Left ventricle myocardium inferior (tissue), 1 donor: ENCODE data around the gene SEPHS2. TPM values are rescaled to one million over a fixed set of nuclear protein-coding genes. Genes with fewer than 3 reads are reported as not detected.

Experiments used
- DNase-seq: peaks from one replicate; pipeline ENCODE4 v3.0.0-alpha.2; 2020
- H3K27ac ChIP-seq: fragments of 200-600 bp; replicated peaks from 2 replicates; pipeline ENCODE4 v1.8.0; 2021
- H3K27me3 ChIP-seq: fragments of 200-600 bp; 2 replicates; pipeline ENCODE4 v1.8.0; 2021; ENCODE audit warnings: low read depth
- H3K36me3 ChIP-seq: fragments of 200-600 bp; 2 replicates; pipeline ENCODE4 v1.8.0; 2021
- H3K4me1 ChIP-seq: fragments of 200-600 bp; 2 replicates; pipeline ENCODE4 v1.8.0; 2021
- H3K4me3 ChIP-seq: fragments of 200-600 bp; 2 replicates; pipeline ENCODE4 v1.8.0; 2021; ENCODE audit warnings: mild to moderate bottlenecking, moderate library complexity
- H3K9me3 ChIP-seq: fragments of 200-600 bp; replicated peaks from 2 replicates; pipeline ENCODE4 v1.8.0; 2021
- CTCF ChIP-seq: fragments of 200-600 bp; IDR thresholded peaks from 2 replicates; pipeline ENCODE4 v1.8.0; 2021; ENCODE audit warnings: antibody characterized with exemption, mild to moderate bottlenecking, borderline replicate concordance
- intact Hi-C: fragments of 100-400 bp; cut with micrococcal nuclease; formaldehyde crosslinking; loops from one replicate; pipeline ENCODE4 v1.11.0; 2022
- total RNA-seq: library from RNA; stranded (reverse); fragmentation: NEBNext Ultra II Directional; extraction: Animal tissue kit (Norgen Biotek cat#: 25700); gene quantifications from one replicate; pipeline ENCODE4 v1.2.1, GENCODE V29; 2021
- donor health status: DM: no; HTN: yes; CAD: no; lungs with severe emphysema.

SEPHS2 gene
- total RNA-seq, 1 donor from 2014 or later: 29.8 TPM

- H3K27ac ChIP-seq: peak overlapping the region; percentile 92
- intact Hi-C loops: no loop called here
- no peak for TF ChIP-seq CTCF
- peaks cover 27% of the 10 kb centered on the region for H3K36me3 ChIP-seq
- H3K4me1 ChIP-seq: peaks cover 15% of the 10 kb centered on the region
- H3K27me3 ChIP-seq: no peaks in the 10 kb centered on the region
- H3K9me3 ChIP-seq: no peaks in the 10 kb centered on the region
- peak overlapping the region; percentile 77 for H3K4me3 ChIP-seq
- no peak for DNase-seq
Observed at GRCh38 chr16:30418350-30419181, 27.1 kb downstream of the SEPHS2 start.

- DNase-seq: peak; percentile 85
- peak; percentile 52 for TF ChIP-seq CTCF
- intact Hi-C loops: no loop called here
- Histone ChIP-seq H3K4me3 (peak overlapping the region; percentile 77), H3K27me3 (no peaks in the 10 kb centered on the region), H3K4me1 (peaks cover 15% of the 10 kb centered on the region), H3K36me3 (peaks cover 21% of the 10 kb centered on the region), H3K27ac (peak overlapping the region; percentile 92), H3K9me3 (no peaks in the 10 kb centered on the region)
Observed at GRCh38 chr16:30417529-30418349, 27.9 kb downstream of the SEPHS2 start.

GRCh38 chr16:30416624-30417528 is 28.8 kb downstream of the SEPHS2 start:
- no peak for TF ChIP-seq CTCF

GRCh38 chr16:30416047-30416603 is 29.5 kb downstream of the SEPHS2 start:
- H3K27ac ChIP-seq: no peak overlapping the region
- DNase-seq: no peak
- H3K4me3 ChIP-seq: no peak overlapping the region
- intact Hi-C loops: no loop called here
- H3K36me3 ChIP-seq: peaks cover 15% of the 10 kb centered on the region
- peaks cover 15% of the 10 kb centered on the region for H3K4me1 ChIP-seq
- no peak for TF ChIP-seq CTCF
- no peaks in the 10 kb centered on the region for H3K9me3 ChIP-seq
- H3K27me3 ChIP-seq: no peaks in the 10 kb centered on the region

More at GRCh38 chr16:30416624-30417528, 28.8 kb downstream of the SEPHS2 start:
- peaks cover 15% of the 10 kb centered on the region for H3K4me1 ChIP-seq
- H3K9me3 ChIP-seq: no peaks in the 10 kb centered on the region
- peak overlapping the region; percentile 77 for H3K4me3 ChIP-seq
- H3K36me3 ChIP-seq: peaks cover 15% of the 10 kb centered on the region
- intact Hi-C loops: no loop called here
- peak overlapping the region; percentile 92 for H3K27ac ChIP-seq
- H3K27me3 ChIP-seq: no peaks in the 10 kb centered on the region
- DNase-seq: no peak
